ENCODE results near the gene EPHX1.

The EPHX1 gene

DNA sequence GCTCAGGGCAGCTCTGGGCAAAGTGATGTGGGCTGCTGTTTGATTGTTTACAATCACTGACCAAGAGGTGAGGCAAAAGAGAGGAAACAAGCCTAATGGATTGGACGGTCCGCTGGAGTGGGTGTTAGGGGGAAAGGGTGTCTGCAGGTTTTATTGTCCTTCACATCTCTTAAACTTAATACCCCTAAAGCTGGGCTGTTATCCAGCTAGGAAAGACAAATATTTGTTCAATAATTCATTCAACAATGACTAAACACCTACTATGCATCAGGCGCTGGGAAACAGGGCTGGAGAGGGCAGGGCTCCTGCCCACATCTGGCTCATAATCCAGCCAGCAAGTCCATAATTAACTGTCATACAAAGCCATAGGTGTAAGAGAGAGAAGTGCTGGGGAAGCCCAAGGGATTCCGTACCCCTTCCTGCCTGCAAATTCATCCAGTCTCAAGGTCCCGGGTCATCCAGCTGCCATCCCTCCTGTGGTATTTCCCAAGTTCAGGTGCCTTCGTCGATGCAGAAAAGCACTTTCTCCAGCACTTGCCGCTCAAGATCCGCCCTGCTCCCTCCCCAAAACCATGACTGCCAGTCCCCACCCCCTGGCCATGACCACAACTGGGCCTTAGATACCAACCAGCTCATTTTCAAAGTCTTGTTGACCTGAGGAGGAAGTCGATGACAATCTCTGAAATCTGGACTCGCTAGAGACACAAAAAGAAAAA lies 61.6 kb downstream of the EPHX1 start:
- Mint-ChIP-seq H3K27ac (peak overlapping the region in 1 of 2 donors; percentile 20), H3K4me1 (peaks cover 65% of the 10 kb centered on the region), H3K27me3 (no peaks in the 10 kb centered on the region), H3K4me3 (no peak overlapping the region), H3K9me3 (no peaks in the 10 kb centered on the region)
- ATAC-seq (no peak), DNase-seq (no peak)

DNA sequence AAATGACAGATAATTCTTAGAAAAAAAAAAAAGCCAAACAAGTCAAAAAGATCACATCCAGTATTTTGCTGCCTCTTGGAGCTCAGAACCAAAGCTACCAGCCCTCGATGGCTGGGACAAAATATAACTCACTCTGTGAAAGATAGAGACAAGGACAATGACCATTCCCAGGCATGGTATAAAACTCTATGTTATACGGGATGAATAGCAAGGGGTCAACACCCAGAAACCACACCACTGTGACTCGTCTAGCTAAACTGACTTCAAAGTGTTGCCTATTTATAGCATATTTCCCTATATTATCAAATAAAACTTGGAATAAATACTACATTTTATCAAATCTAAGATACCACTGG lies 62.1 kb downstream of the EPHX1 start:
- DNase-seq (no peak), ATAC-seq (no peak)
- Mint-ChIP-seq H3K4me1 (peaks cover 65% of the 10 kb centered on the region), H3K27me3 (no peaks in the 10 kb centered on the region), H3K27ac (peak overlapping the region in 1 of 2 donors; percentile 20), H3K9me3 (no peaks in the 10 kb centered on the region), H3K4me3 (no peak overlapping the region)

DNA sequence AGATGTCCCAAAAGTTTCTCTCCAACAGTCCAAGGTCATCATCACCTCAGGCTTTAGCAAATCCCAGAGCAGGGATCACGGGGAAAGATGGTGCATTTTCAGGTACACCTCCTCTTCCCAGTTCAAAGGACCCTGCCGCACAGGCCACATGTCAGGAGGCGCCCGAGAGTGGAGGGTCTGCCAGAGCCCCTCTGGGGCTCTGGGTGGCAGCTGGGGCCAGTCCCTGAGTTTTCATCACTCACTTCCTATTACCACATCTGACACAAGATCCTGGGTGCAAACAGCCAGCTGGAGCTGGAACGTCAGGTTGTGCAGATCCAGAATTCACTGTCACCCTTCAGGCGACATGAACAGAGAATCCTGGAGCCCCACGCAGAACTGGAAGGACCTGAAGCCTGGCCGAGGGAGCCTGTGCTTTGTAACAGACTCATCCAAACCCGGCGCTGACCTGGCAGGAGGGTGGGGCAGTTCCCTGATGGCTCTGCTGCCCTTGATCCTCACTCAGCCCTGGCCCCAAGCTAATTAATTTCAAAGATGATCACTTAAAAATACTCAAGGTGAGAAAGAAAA lies 63.4 kb downstream of the EPHX1 start:
- no peaks in the 10 kb centered on the region for H3K27me3 Mint-ChIP-seq
- DNase-seq (no peak), ATAC-seq (no peak)
- H3K27ac Mint-ChIP-seq = no peak overlapping the region
- peaks cover 69% of the 10 kb centered on the region for H3K4me1 Mint-ChIP-seq
- no peak overlapping the region for H3K4me3 Mint-ChIP-seq
- no peaks in the 10 kb centered on the region for H3K9me3 Mint-ChIP-seq

DNA sequence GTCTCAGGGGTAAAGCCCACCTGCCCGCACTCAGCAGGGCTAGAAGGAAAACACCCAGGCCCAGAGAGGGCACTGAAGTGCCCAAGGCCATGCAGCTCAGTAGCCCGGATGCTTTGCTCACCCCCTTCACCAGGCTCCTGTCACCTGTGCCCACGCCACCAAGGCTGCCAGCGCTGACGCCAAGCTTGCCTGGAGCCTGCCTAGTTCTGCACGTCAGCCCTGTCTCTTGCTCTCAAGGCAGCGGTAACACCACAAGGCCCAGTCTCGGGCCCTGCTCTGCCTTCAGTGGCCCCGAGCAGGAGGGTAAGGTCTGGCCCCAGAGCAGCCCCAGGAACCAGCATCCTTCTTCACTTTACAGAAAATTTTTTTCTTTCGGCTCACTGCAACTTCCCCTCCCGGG lies 64.5 kb downstream of the EPHX1 start:
- DNase-seq (no peak), ATAC-seq (no peak)
- peak overlapping the region in 1 of 2 donors; percentile 23 for H3K27ac Mint-ChIP-seq
- peaks cover 79% of the 10 kb centered on the region for H3K4me1 Mint-ChIP-seq
- H3K4me3 Mint-ChIP-seq = no peak overlapping the region
- H3K27me3 Mint-ChIP-seq = no peaks in the 10 kb centered on the region
- H3K9me3 Mint-ChIP-seq = no peaks in the 10 kb centered on the region

DNA sequence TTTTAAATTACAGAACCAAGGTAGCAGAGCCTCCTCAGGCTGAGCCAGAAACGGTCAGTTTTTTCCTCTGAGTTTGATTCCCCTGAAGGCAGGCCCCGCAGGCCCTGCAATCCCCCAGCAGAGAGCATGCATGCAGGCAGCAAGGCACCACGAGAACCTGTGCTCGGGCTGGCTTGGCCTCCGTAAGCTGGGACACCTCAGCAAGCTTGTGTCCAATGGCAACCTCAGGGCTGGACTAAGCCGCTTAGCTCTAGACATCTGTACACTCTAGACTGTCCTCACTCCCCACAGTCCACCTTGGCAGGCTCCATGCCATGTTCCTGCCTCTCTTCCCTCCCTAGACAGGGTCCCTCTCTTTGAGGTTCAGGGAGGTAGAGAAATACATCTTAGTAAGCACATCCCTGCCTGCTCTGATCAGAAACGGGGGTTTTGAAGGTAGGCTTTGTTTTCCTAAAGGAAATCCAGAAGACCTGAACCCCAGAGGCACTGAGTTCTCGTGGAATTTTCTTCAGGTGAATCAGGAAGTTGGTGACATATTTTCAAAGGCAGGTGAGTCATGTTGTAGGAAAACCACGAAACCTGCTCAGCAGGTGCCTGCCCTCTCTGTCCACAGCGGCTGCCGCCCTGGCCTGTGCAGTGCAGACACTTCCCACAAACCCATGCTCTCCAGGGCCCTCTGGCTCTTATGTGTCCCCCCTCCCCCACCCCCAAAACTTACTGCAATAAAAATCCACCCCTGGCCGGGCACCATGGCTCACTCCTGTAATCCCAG lies 65.3 kb downstream of the EPHX1 start:
- DNase-seq (no peak), ATAC-seq (no peak)
- no peaks in the 10 kb centered on the region for H3K9me3 Mint-ChIP-seq
- H3K4me1 Mint-ChIP-seq = peaks cover 87% of the 10 kb centered on the region
- no peaks in the 10 kb centered on the region for H3K27me3 Mint-ChIP-seq
- H3K27ac Mint-ChIP-seq = peak overlapping the region in 1 of 2 donors; percentile 54
- H3K4me3 Mint-ChIP-seq = peak overlapping the region in 1 of 2 donors; percentile 42

DNA sequence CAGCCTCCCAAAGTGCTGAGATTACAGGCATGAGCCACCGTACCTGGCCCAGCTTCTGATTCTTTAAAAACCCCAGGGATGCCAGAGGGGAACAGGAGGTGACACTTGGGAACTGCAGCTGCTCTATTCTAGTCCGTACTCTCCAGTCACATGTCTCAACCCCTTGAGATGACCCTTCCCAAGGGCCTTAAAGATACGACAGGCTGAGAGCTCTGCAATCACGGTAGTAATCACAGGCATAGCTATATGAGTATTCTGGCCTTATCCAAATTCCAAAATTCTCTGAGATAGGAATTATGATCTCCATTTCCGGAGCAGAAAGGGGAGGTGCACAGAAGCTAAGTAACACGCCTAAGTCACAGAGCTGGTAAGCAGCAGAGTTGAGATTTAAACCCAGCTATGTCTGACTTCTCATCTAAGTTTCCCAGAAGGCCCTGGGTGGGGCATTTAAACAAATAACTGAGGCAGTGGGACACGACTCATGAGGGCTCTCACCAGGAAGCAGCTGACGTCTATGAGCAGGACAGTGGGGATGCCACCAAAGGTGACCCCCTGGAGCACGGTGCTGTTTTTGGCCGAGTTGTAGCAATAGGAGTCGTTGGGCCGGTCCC lies 67.1 kb downstream of the EPHX1 start:
- no peak for DNase-seq
- Mint-ChIP-seq H3K27me3 (no peaks in the 10 kb centered on the region), H3K4me3 (no peak overlapping the region), H3K4me1 (peaks cover 91% of the 10 kb centered on the region), H3K9me3 (no peaks in the 10 kb centered on the region), H3K27ac (no peak overlapping the region)
- no peak for ATAC-seq

DNA sequence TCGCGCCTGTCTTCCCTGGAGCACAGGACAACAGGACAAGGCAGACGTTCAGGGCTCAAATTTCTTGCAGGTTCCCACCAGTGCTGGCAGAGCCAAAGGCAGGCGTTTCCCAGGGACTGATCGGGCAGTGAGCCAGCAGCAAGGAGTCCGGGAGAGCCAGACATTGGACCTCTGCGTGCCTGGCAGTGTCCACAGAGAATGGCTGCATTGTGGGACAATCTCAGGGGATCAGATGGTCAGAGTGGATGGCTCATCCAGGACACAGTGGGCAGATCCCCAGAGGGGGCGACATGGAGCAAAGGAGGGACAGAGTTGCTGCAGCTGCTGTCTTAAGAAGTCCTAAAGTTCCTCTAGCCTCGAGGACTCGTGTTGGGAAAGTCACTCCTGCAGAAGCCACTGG lies 67.7 kb downstream of the EPHX1 start:
- Mint-ChIP-seq H3K4me1 (peaks cover 90% of the 10 kb centered on the region), H3K27me3 (no peaks in the 10 kb centered on the region), H3K9me3 (no peaks in the 10 kb centered on the region), H3K4me3 (no peak overlapping the region), H3K27ac (no peak overlapping the region)
- ATAC-seq (no peak), DNase-seq (no peak)

DNA sequence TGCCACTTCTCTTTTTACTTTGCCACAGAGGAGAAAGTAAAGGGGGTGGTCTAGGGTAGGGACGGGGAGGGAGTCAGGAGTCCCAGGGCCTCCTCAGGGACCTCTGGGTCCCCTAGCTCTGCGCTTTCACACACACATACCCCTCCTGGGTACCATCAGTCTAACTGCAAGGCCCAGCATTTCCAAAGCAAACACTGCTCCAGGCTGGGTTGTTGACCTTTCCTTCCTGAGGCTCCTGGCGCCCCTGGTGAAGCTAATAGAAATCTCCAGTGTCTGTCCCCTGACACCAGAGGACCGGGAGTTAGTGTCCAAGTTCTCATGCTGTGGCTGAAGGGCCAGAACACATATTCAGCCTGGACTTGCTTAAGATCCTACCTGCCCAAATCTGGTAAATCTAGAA lies 68.4 kb downstream of the EPHX1 start:
- ATAC-seq (no peak), DNase-seq (no peak)
- no peak overlapping the region for H3K4me3 Mint-ChIP-seq
- H3K9me3 Mint-ChIP-seq = no peaks in the 10 kb centered on the region
- H3K27me3 Mint-ChIP-seq = no peaks in the 10 kb centered on the region
- no peak overlapping the region for H3K27ac Mint-ChIP-seq
- H3K4me1 Mint-ChIP-seq = peaks cover 86% of the 10 kb centered on the region

DNA sequence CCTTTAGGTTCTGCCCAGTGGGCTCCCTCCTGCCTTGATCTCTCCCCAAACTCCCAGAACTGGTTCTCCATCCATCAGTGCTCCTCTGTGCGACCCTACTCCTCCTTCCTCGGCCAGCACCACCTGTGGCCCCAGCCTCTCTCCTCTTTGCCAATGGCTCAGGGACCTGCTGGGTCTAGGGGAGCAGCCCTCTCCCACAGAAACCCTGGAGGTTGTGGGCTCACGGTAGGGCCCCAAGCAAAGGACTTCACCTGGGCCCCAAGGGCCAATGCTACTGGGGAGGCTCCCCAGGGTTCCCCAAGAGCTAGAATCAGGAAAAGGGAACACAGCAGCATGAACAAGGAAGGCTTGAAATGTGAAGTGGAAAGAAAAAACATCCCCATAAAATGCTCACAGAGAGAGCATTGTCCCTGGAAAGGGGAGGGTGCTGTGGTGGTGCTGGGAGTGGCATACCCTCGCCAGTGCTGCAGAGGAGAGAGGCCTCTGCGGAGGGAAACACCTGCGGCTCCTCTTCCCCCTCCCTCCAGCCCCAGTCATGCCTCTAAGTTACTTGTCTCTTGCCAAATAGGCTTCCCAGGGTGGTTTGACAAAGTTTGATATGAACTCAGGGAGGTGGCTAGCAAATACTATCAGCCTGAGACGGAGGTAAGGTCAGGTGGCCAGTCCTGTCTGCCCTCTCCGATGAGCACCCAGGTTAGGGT lies 69.7 kb downstream of the EPHX1 start:
- H3K9me3 Mint-ChIP-seq = no peaks in the 10 kb centered on the region
- H3K27ac Mint-ChIP-seq = no peak overlapping the region
- no peaks in the 10 kb centered on the region for H3K27me3 Mint-ChIP-seq
- peak; percentile 15 for ATAC-seq
- peaks cover 82% of the 10 kb centered on the region for H3K4me1 Mint-ChIP-seq
- no peak for DNase-seq
- peak overlapping the region; percentile 54 to 88 for H3K4me3 Mint-ChIP-seq

DNA sequence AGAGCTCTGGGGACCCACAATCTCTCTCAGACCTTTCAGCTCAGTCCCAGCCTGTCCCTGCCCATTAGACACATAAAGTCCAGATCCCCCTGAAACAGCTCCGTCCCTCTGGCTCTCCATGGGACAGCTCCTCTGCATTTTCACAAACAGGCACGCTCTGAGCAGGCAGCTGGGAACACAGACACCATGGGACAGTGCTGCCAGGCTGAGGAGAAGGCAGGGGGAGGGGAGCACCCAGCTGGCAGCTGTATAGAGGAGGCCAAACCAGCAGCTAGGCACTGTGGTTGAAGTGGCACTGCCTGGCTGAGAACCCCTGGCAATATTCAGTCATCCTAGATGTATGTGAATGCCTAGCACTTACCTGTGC lies 70.3 kb downstream of the EPHX1 start:
- ATAC-seq (no peak), DNase-seq (no peak)
- H3K27me3 Mint-ChIP-seq = no peaks in the 10 kb centered on the region
- H3K4me1 Mint-ChIP-seq = peaks cover 77% of the 10 kb centered on the region
- peak overlapping the region in 1 of 2 donors; percentile 56 for H3K27ac Mint-ChIP-seq
- H3K4me3 Mint-ChIP-seq = peak overlapping the region; percentile 54 to 88
- no peaks in the 10 kb centered on the region for H3K9me3 Mint-ChIP-seq

DNA sequence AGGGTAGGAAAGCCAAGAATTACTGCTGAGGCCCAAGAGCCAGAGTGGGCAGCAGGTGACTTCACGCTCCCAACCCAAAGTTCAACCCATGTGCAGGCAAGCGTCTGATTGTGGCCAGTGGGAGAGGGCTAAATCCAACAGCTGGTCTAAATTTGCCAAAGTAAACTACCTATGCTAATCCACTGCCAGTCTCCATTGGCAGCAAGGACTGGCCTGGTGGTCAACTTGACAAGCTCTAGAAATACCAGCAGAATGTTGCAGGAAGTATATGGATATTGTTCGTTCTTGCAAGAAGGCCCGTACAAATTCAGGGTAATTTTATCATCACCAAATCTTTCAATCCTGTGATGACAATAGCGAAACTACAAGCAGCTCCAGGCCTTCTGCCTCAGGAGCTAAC lies 70.7 kb downstream of the EPHX1 start:
- Mint-ChIP-seq H3K4me1 (peaks cover 73% of the 10 kb centered on the region), H3K9me3 (no peaks in the 10 kb centered on the region), H3K4me3 (peak overlapping the region; percentile 82 to 88), H3K27me3 (no peaks in the 10 kb centered on the region), H3K27ac (no peak overlapping the region)
- no peak for DNase-seq
- no peak for ATAC-seq

DNA sequence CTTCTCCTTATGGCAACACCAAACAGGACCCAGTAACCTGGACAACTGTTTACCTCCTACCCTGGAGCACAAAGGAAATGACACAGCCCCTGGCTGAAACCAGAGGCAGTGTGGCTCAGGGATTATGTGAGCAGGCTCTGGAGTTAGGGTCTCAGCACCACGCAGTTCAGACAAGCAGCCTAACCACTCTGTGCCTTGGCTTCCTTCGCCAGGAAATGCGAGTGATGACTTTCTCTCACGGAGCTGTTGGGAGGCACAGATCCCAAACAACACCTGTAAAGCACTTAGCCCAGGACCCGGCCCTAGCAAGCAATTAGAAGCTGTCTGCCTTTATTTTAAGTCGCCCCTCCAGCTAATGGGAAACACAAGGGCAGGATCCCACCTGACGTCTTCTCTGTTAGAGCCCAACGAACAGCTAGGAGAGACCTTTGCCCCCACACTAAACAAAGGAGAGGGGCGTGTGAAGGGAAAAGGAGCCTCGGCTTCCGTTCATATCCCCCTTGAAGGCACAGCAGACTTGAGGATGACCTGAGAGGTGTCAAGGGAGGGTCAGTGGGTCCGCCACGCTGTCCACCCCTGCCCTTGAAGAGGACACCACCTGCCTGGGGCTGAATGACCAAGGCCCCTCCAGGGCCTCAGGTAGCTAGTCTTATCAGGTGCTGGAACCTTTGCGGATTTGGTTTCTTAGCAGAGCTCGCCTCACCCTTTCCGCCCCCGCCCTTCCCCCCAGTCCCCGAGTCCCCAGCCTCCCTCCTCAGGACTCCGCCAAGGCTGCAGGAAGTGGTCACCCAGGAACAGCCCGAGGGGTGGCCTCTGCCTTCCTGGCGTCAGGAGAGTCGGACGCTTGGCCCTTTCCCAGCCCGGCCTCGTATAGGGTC lies 71.4 kb downstream of the EPHX1 start:
- peak overlapping the region; percentile 82 to 88 for H3K4me3 Mint-ChIP-seq
- H3K9me3 Mint-ChIP-seq = no peaks in the 10 kb centered on the region
- DNase-seq = peak in 1 of 2 donors; percentile 43
- peak overlapping the region; percentile 74 to 94 for H3K27ac Mint-ChIP-seq
- H3K4me1 Mint-ChIP-seq = peaks cover 66% of the 10 kb centered on the region
- no peaks in the 10 kb centered on the region for H3K27me3 Mint-ChIP-seq
- ATAC-seq = peak; percentile 53

DNA sequence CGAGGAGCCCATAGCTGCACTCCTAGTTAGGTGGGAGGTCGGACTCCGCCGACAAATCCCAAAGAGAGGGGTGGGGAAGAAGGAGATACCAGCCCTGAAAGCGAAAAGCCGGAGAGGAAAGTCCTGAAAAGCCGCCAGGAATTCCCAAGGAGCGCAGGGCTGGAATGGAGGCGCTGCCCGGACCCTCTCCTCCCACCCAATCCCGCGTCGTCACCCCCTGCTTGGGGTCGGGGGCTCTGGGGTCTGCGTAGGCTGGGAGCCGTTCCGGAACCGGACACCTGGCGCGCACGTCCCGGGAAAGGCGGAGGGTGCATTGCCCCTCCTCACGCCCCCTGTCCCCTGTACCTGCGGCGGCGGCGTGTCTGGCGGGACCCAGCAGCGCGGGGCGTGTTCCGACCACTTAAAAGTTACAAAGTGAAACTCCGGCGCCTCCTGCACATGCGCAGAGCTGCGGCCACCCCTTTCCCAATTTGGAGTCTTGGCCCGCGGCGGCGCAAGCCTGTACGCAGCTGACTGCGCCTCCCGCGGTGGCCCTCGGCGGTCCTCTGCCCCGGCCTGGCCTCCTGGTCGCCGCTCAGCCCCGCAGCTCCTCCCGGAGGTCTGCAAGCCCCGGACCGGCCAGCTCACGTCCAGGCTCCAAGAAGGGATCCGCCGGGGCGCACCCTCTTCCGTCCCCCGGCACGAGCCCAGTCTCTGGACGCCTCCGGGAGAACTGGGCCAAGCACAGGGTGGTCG lies 72.2 kb downstream of the EPHX1 start, which contains the start of gene TMEM63A:
Gene TMEM63A, minus strand, starts transcription at position 422 of the 735 bp plus-strand sequence. CDS start 4,800 bp downstream, outside the sequence.
- H3K27me3 Mint-ChIP-seq = no peaks in the 10 kb centered on the region
- H3K4me3 Mint-ChIP-seq = peak within 1 kb of the TSS; percentile 82 to 88
- no peaks in the 10 kb centered on the region for H3K9me3 Mint-ChIP-seq
- H3K4me1 Mint-ChIP-seq = peaks cover 58% of the 10 kb centered on the region
- peak; percentile 86 to 88 for DNase-seq
- peak within 1 kb of the TSS; percentile 78 to 95 for H3K27ac Mint-ChIP-seq
- peak; percentile 74 for ATAC-seq
